Measurements from ENCODE around the gene TMEM201.

The TMEM201 gene

DNA sequence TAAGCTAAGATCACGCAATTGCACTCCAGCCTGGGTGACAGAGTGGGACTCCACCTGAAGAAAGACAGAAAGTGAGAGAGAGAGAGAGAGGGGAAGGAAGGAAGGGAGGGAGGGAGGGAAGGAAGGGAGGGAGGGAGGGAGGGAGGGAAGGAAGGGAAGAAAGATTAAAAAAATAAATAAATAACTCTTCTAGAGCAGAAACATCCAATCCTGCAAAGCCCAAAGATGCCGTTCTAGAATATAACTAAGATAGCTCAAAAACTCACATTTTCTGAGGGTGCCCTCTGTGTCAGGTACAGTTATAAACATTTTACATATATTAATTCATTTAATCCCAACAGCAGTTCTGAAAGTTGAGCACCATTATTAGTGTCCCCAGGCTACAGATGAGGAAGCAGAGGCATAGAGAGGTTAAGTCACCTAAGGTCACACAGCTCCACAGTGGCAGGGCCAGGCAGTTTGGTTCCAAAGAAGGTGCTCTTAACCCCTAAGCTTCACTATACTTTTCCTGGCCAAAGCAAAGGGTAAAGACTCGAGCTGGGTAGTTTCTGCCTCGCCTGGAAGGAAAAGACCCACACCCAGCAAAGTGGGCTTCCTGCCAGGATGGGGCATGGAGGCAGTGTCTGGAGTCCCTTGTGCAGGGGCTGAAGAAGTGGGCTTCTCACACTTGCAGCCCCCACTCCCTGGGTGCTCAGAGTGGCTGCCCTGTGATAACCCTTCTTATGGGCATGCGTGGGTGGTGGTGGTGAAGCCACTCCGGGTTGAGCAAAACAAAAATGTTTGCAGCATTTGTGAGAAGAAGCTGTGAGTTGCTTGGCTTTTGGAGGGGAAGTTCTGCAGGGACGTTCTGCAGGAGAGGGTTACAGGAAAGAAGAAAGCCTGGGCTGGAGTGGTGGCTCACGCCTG is 54.9 kb downstream of the TMEM201 start:
- H3K4me1 ChIP-seq = peaks cover 88 to 98% (median 91%) of the 10 kb centered on the region in 10 experiments
- peak overlapping the region in 8 of 11 experiments; percentile 22 to 67 (median 50); a peak in 10 of 22 replicates for H3K9ac ChIP-seq
- H4K20me1 ChIP-seq = no peaks in the 10 kb centered on the region
- peak overlapping the region; percentile 16 to 79 (median 58); a peak in 18 of 22 replicates for H3K27ac ChIP-seq
- H3K4me3 ChIP-seq = peak overlapping the region in 4 of 10 experiments; percentile 10 to 53 (median 16); a peak in 5 of 20 replicates
- no peaks in the 10 kb centered on the region for H3K9me3 ChIP-seq (replicated peaks in 1 of 11)
- no peaks in the 10 kb centered on the region for H3K27me3 ChIP-seq
- no peak for TF ChIP-seq Cebpa-rat (IDR thresholded peaks at IDR 0.05)
- H3K4me2 ChIP-seq = peak overlapping the region; percentile 81 to 96 (median 91)
- H3K36me3 ChIP-seq = no peaks in the 10 kb centered on the region

DNA sequence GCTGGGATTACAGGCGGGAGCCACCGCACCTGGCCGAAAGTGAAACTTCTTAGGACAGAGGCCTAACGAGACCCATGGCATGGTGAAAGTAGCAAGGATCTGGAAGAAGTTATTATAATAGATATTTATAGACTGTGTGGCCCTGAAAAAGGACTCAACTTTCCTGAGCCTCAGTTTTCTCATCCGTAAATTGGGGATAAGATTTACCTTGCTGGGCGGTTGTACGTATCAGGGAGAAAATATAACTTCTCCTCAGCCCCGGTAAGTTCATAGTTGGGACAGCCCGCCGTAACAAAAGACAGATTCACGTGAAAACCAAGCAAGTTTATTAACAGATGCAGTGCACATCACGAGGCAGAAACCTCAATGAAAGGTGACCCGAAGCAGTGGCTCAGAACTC is 57.3 kb downstream of the TMEM201 start:
- Histone ChIP-seq H3K36me3 (no peaks in the 10 kb centered on the region), H3K4me1 (peaks cover 88 to 98% (median 91%) of the 10 kb centered on the region in 10 experiments), H3K9ac (peak overlapping the region in 2 of 11 experiments; percentile 65 to 66; a peak in 2 of 22 replicates), H3K27ac (peak overlapping the region in 3 of 11 experiments; percentile 75 to 79 (median 77); a peak in 4 of 22 replicates), H3K9me3 (replicated peaks in 1 of 11) (no peaks in the 10 kb centered on the region), H3K4me2 (peak overlapping the region; percentile 81 to 96 (median 91); a peak in 21 of 22 replicates), H3K27me3 (no peaks in the 10 kb centered on the region), H3K4me3 (0 out of 20 replicates have a peak overlapping the region, but pooled peaks of 1 of the 10 experiments have one; percentile 21), H4K20me1 (no peaks in the 10 kb centered on the region)
- TF ChIP-seq Cebpa-rat (IDR thresholded peaks at IDR 0.05) = no peak

DNA sequence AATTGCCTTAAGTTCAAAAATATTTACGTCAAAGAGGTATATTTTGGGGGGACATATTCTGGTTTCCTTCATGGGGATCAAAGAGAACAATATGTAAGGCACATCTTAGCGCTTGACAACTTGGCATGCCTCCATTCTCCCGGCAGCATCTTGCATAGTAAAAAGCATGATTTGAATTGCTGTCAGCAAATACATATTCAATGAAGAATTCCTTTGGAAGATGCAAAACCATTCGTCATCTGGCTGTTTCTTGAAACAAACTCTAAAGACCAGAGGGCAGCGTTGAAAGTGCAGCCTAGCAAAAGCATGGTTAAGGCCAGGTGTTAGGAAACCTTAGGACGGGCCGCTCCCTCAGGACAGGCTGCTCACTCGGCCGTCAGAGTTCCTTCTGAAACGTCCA is 59.5 kb downstream of the TMEM201 start:
- peaks cover 78 to 84% (median 80%) of the 10 kb centered on the region in 10 experiments for H3K4me1 ChIP-seq
- no peaks in the 10 kb centered on the region for H3K36me3 ChIP-seq
- 0 out of 22 replicates have a peak overlapping the region, but pooled peaks of 1 of the 11 experiments have one; percentile 3 for H3K9ac ChIP-seq
- peak overlapping the region in 1 of 11 experiments; percentile 5; a peak in 3 of 22 replicates for H3K27ac ChIP-seq
- peak overlapping the region; percentile 90 to 98 (median 96) for H3K4me2 ChIP-seq
- TF ChIP-seq Cebpa-rat (IDR thresholded peaks at IDR 0.05) = no peak
- H4K20me1 ChIP-seq = peaks cover 0 to 13% (median 0%) of the 10 kb centered on the region in 11 experiments; a peak in 6 of 22 replicates
- no peaks in the 10 kb centered on the region for H3K27me3 ChIP-seq
- no peak overlapping the region for H3K4me3 ChIP-seq
- no peaks in the 10 kb centered on the region for H3K9me3 ChIP-seq (replicated peaks in 1 of 11)

DNA sequence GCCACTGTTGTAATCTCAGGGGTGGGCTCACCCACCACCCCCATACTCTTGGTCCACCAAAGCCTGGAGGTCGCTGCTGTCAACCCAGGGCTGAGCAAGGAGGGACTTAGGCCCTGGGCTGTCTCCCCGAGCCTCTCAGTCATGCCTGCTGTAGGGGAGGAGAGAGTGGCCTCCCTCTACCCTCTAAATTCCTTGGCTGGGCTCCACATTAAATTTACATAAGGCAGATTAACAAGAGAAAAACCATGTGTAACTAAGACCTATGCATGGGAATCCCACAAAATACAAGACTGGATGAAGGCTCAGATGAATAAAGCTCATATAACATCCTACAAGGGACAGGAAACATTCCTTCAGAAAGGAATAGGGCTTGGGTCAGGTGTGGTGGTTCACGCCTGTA is 61.1 kb downstream of the TMEM201 start:
- peaks cover 0 to 16% (median 1%) of the 10 kb centered on the region in 11 experiments; a peak in 7 of 22 replicates for H4K20me1 ChIP-seq
- peak overlapping the region in 1 of 11 experiments; percentile 5; a peak in 1 of 22 replicates for H3K27ac ChIP-seq
- H3K4me3 ChIP-seq = no peak overlapping the region
- no peaks in the 10 kb centered on the region for H3K9me3 ChIP-seq (replicated peaks in 1 of 11)
- no peak for TF ChIP-seq Cebpa-rat (IDR thresholded peaks at IDR 0.05)
- H3K36me3 ChIP-seq = no peaks in the 10 kb centered on the region
- H3K4me2 ChIP-seq = peak overlapping the region; percentile 90 to 98 (median 96)
- peaks cover 70 to 84% (median 75%) of the 10 kb centered on the region in 10 experiments for H3K4me1 ChIP-seq
- no peaks in the 10 kb centered on the region for H3K27me3 ChIP-seq
- no peak overlapping the region for H3K9ac ChIP-seq

DNA sequence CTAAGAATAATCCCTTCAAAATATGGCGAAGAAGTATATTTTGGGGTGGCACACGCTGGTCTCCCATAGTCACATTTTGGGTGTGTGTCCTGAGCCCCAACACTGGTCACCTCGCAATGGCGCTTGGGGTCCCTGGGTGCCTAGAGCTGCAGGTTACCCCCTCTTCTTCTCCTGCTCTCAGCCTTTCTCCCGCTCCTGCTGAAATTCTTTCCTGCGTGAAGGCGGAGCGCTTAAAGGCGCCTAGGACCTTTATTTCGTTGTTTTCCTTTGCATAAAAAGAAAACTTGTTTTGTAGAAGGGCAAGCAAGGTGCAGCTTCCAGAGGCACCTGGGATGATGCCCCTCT is 62.5 kb downstream of the TMEM201 start:
- Histone ChIP-seq H3K36me3 (no peaks in the 10 kb centered on the region), H3K4me1 (peaks cover 70 to 84% (median 75%) of the 10 kb centered on the region in 10 experiments), H3K27me3 (no peaks in the 10 kb centered on the region), H3K27ac (peak overlapping the region; percentile 91 to 99 (median 96); a peak in 20 of 22 replicates), H4K20me1 (peaks cover 0 to 24% (median 11%) of the 10 kb centered on the region in 11 experiments; a peak in 11 of 22 replicates), H3K4me2 (peak overlapping the region; percentile 90 to 98 (median 96)), H3K4me3 (peak overlapping the region; percentile 86 to 100 (median 98)), H3K9ac (peak overlapping the region; percentile 94 to 99 (median 97)), H3K9me3 (replicated peaks in 1 of 11) (no peaks in the 10 kb centered on the region)
- no peak for TF ChIP-seq Cebpa-rat (IDR thresholded peaks at IDR 0.05)

DNA sequence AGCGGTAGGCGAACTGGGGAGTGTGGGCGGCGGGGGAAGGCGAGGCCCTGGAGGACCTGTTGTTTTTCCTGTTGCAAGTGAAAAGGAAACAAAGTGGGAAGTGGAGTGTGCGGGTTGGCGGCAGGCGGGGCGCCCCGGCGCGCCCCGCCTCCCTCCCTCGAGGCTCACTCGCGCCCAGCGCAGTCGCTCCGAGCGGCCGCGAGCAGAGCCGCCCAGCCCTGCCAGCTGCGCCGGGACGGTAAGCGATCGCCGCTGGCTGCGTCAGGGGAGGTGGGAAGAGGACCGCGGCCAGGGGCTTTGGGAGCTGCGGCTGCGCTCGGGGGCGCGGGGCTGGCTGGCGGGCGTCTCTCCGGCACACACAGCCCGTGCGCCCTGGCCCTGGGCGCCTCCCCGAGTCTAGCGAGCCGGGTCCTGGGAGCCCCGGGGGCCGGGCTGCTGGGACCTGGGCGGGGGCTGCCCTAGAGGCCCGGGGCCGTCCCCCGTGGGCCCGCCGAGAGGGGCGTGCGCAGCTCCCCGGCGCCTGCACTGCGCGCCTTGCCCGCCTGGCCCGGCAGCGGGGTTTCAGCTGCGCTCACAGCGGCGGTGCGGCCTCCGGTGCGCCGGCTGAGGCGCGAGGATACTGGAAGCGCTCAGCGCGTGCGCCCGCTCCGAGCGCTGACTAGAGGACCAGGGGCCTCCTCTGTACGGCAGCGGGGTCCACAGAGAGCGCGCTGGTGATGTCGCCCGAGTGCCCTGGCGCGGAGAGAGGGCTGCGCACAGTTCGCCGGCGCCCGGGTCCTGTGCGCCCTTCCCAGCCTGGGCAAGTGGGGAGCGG is 63.1 kb downstream of the TMEM201 start, which contains the start of gene PIK3CD:
Gene PIK3CD (plus strand): TSS at position 167 of the 814 bp plus-strand sequence. CDS start 58,725 bp downstream, outside the sequence.
- TF ChIP-seq Cebpa-rat (IDR thresholded peaks at IDR 0.05) = no peak
- H3K27me3 ChIP-seq = no peaks in the 10 kb centered on the region
- peak within 1 kb of the TSS; percentile 94 to 99 (median 97) for H3K9ac ChIP-seq
- peaks cover 70 to 84% (median 75%) of the 10 kb centered on the region in 10 experiments for H3K4me1 ChIP-seq
- peak within 1 kb of the TSS; percentile 86 to 100 (median 98) for H3K4me3 ChIP-seq
- peak within 1 kb of the TSS; percentile 91 to 99 (median 96) for H3K27ac ChIP-seq
- peaks cover 0 to 29% (median 15%) of the 10 kb centered on the region in 11 experiments; a peak in 15 of 22 replicates for H4K20me1 ChIP-seq
- H3K9me3 ChIP-seq (replicated peaks in 1 of 11) = no peaks in the 10 kb centered on the region
- no peaks in the 10 kb centered on the region for H3K36me3 ChIP-seq
- peak within 1 kb of the TSS; percentile 90 to 98 (median 96) for H3K4me2 ChIP-seq

DNA sequence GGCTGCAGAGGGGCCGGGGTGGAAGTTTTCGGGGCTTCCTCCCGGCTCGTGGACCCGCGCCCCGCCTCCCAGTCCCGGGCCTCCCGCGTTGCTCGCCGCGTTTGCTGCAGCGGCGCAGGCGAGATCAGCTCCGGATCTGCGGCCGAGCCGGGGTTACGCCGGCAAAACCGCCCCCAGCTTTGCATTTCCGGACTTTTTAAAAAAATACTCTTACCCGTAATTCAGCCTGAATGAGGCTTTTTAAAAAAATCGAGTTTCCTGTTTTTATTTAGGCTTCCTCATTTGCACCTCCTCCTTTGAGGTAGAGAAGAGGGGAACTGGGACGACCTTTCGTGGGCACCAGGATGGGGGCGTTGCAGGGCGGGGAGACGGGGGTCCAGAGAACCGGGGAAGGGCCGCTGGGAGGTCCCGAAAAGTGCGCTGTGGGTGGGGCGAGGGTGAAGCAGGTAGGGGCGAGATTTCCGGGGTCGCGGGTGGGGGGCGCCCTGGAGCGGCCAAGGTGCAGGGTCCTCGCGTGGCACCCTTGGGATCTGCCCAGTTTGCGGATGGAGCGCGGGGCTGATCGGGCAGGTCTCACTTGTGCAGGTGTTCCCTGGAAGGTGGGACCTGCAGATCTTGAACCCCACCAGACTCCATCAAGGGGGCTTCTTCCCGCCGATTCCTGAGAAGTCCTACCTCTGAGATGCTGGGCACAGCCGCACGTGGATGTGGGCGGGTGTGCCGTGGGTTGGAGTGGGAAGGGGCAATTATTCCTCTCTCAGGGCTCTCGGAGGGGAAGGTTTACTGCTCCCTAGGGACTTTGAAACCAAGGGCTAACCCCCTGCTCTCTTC is 63.9 kb downstream of the TMEM201 start:
- H3K4me2 ChIP-seq = peak overlapping the region; percentile 90 to 98 (median 96)
- peaks cover 70 to 85% (median 76%) of the 10 kb centered on the region in 10 experiments for H3K4me1 ChIP-seq
- H3K27me3 ChIP-seq = no peaks in the 10 kb centered on the region
- H3K27ac ChIP-seq = peak overlapping the region; percentile 91 to 99 (median 96)
- H3K36me3 ChIP-seq = peaks cover 0 to 2% (median 0%) of the 10 kb centered on the region in 11 experiments; a peak in 1 of 22 replicates
- no peaks in the 10 kb centered on the region for H3K9me3 ChIP-seq (replicated peaks in 1 of 11)
- peaks cover 8 to 38% (median 23%) of the 10 kb centered on the region in 11 experiments; a peak in 21 of 22 replicates for H4K20me1 ChIP-seq
- peak overlapping the region; percentile 86 to 100 (median 98) for H3K4me3 ChIP-seq
- no peak for TF ChIP-seq Cebpa-rat (IDR thresholded peaks at IDR 0.05)
- H3K9ac ChIP-seq = peak overlapping the region; percentile 94 to 99 (median 97)

DNA sequence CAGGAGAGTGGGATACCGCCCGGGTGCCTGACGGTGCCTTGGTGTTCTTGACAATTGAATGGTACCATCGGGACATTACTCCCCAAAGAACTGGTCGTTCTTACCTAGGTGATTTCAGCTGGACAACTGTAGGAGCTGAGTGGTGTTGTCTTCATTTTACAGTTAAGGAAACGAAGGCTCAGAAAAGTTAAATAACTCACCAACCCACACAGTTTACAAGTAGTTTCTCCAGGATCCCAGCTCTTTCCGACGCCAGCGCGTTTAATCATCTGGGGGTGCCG is 64.4 kb downstream of the TMEM201 start:
- H3K9ac ChIP-seq = peak overlapping the region; percentile 94 to 99 (median 97)
- no peaks in the 10 kb centered on the region for H3K27me3 ChIP-seq
- peak overlapping the region; percentile 90 to 98 (median 96) for H3K4me2 ChIP-seq
- H3K4me3 ChIP-seq = peak overlapping the region; percentile 86 to 100 (median 98)
- TF ChIP-seq Cebpa-rat (IDR thresholded peaks at IDR 0.05) = no peak
- peaks cover 70 to 85% (median 76%) of the 10 kb centered on the region in 10 experiments for H3K4me1 ChIP-seq
- H3K27ac ChIP-seq = peak overlapping the region; percentile 91 to 99 (median 96)
- H4K20me1 ChIP-seq = peaks cover 14 to 43% (median 28%) of the 10 kb centered on the region in 11 experiments; a peak in 21 of 22 replicates
- no peaks in the 10 kb centered on the region for H3K9me3 ChIP-seq (replicated peaks in 1 of 11)
- peaks cover 0 to 6% (median 0%) of the 10 kb centered on the region in 11 experiments; a peak in 1 of 22 replicates for H3K36me3 ChIP-seq
